Omental fat pad (tissue), 4 donors: ENCODE data around the gene TWNK. TPM values are rescaled to one million over a fixed set of nuclear protein-coding genes. Genes with fewer than 3 reads are reported as not detected.
A peak's percentile ranks its signal among the peaks of the same experiment; 100 is the strongest.

ENCODE experiments used
- ATAC-seq: fragments of 150-250 bp; one replicate; pipeline ENCODE4 v1.9.1; 2016; ENCODE audit warnings: mild to moderate bottlenecking, moderate library complexity; ENCODE audit not compliant: low FRiP score
- DNase-seq: peaks from one replicate; pipeline ENCODE4 v3.0.0-alpha.2; 2019; ENCODE audit warnings: low spot score
- CTCF ChIP-seq, 3 donors: fragments of 450-650 bp; IDR thresholded peaks; one replicate each; pipeline ENCODE4 v1.5.1; 2016 to 2017; ENCODE audit warnings: antibody characterized with exemption in 3 of 3, mild to moderate bottlenecking in 3 of 3, moderate library complexity in 2 of 3
- total RNA-seq, 4 donors: library from RNA; depleted of rRNA; stranded (reverse); fragments of >200 nt; gene quantifications; one replicate each; pipeline ENCODE4 v1.1.0, GENCODE V29; 2016

Gene TWNK
- total RNA-seq, 4 donors from 2014 or later: 4.6 to 20.8 (median 6.9) TPM

- ATAC-seq (no peak), DNase-seq (no peak)
- no peak for TF ChIP-seq CTCF (IDR thresholded peaks at IDR 0.05)
Measured at GRCh38 chr10:101016814-101017213, 29.5 kb downstream of the TWNK start.

- DNase-seq: no peak
- TF ChIP-seq CTCF (IDR thresholded peaks at IDR 0.05): no peak
- no peak for ATAC-seq
Measured at GRCh38 chr10:101018118-101018599, 30.8 kb downstream of the TWNK start.

- ATAC-seq: peak; percentile 70
- DNase-seq: peak; percentile 81
- TF ChIP-seq CTCF (IDR thresholded peaks at IDR 0.05): peak in 1 of 3 donors; percentile 25
Measured at GRCh38 chr10:101018600-101019439, 31.5 kb downstream of the TWNK start.

GRCh38 chr10:101019440-101019703 lies 32.0 kb downstream of the TWNK start:
- no peak for TF ChIP-seq CTCF (IDR thresholded peaks at IDR 0.05)
- no peak for DNase-seq
- no peak for ATAC-seq

GRCh38 chr10:101020427-101021075 lies 33.2 kb downstream of the TWNK start:
- TF ChIP-seq CTCF (IDR thresholded peaks at IDR 0.05): no peak
- ATAC-seq (no peak), DNase-seq (no peak)

- no peak for ATAC-seq
- DNase-seq: no peak
- TF ChIP-seq CTCF (IDR thresholded peaks at IDR 0.05): no peak
Measured at GRCh38 chr10:101021239-101021638, 33.9 kb downstream of the TWNK start.
